Limb (tissue), 2 donors: ENCODE measurements around the gene PRMT7.

ENCODE experiments used
- DNase-seq, 2 donors: peaks; one replicate each; pipeline ENCODE4 v3.0.0-alpha.2; 2016; ENCODE audit errors: extremely low spot score in 2 of 2

PRMT7 gene

GRCh38 chr16:68362947-68363657, 52.3 kb downstream of the PRMT7 start:
- DNase-seq: no peak

DNA sequence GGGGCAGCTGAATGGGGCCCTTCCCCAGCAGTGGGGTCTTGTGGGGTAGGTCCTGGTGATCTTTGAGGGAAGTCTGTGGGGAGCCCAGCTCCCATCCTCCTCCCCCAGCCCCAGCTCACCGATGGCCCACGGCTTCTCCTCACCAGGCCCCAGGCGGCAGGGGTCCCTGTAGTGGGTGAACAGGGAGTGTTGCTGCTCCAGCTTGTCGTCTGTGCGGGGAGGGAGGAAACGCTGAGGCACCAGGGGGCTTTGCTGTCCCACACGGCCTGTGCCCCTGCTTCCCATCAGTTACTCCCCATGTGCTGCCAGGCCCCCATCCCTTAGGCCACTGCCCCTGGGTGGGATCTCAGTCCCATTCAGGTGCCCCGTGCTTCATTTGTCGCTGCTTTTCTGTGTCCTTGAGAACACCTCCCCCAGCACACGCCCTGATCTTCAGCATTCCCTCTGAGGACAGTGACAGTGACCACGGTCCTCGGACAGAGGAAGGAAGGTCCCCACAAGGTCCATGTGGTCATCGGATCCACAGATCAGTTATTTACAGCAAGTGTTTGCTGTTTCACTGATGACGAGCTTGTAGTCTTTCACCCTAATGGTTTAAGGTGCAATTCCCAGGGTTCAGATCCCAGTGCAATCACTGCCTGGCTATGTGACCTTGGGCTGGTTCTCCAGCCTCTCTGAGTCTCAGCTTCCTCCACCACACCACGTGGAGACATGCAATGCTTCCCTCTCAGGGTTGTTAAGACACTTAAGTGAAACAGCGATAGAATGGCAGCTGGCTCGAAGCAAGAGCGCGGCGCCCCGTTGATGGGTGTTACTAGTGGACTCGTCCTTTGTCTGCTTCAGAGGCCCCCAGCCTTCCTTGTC, 53.1 kb downstream of the PRMT7 start:
- DNase-seq: no peak

DNA sequence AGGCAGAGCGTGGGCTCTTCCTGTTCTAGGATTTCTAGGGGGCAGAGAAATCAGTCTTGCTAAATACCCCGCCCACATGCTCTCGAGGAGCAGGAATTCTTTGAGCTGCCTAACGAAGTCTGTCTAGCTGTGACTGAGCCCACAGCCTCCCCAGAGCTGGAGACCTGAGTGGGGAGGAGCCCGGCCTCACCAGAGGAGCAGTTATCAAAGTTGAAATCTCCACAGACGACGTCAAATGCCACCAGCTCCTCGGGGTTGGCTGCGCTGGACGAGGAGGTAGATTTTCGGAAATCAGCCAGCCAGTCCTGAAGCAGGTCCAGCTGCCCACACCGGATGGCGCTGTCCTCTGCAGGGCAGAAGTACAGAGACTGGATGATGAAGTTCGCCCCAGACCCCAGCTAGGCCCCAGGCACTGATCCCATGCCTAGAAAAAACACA, 53.8 kb downstream of the PRMT7 start:
- DNase-seq: no peak

- no peak for DNase-seq
Measured at GRCh38 chr16:68365167-68365817, 54.5 kb downstream of the PRMT7 start.

- DNase-seq: no peak
Measured at GRCh38 chr16:68366062-68366461, 55.2 kb downstream of the PRMT7 start.

GRCh38 chr16:68367030-68367429, 56.2 kb downstream of the PRMT7 start:
- DNase-seq: peak in 1 of 2 donors; percentile 65

DNA sequence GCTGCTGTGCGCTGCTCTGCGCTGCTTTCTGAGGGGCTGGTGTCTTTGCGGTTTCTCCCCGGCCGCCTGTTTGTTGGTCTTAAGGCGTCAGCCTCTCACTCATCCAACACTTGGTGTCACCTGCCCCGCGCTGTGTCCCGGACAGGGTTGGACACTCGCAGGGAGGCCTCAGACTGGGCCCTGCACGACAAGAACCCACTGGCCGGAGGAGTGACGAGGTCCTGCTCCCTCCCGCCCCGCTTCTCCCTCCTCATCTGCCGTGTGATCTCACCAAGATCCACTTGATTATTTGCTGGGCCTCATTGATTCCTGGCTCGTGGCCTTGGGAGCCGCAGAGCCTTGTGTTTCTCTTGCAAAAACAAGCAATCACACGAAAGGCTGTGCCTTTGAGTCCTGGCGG, 56.6 kb downstream of the PRMT7 start:
- DNase-seq: no peak

GRCh38 chr16:68367891-68368290, 57.1 kb downstream of the PRMT7 start:
- DNase-seq: no peak

DNA sequence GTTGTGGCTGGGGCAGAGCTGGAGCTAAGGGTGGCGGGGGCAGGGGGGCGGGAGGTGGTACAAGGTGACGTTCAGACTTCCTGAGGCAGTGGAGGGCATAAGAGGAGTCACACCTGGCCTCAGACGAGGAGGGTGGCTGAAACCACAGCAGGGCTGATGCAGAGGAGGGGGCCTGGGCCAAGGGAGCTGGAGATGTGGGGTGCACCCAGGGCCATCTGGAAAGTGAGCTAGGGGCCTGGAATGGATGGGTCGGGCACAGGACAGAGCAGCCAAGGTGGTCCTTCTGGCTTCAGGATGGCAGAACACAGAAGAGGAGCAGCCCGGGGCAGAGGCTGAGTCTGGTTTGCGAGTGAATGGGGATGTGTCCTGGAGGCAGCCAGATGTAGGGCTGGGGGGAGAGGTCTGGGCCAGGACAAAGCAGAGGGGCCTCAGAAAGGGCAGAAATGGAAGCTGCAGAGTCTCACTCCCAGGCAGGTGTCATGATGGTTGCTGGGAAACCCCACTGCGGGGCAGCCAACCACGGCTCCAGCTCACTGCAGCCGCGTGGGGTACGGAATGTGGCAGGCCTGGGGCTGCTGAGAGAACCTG, 57.6 kb downstream of the PRMT7 start:
- no peak for DNase-seq

DNA sequence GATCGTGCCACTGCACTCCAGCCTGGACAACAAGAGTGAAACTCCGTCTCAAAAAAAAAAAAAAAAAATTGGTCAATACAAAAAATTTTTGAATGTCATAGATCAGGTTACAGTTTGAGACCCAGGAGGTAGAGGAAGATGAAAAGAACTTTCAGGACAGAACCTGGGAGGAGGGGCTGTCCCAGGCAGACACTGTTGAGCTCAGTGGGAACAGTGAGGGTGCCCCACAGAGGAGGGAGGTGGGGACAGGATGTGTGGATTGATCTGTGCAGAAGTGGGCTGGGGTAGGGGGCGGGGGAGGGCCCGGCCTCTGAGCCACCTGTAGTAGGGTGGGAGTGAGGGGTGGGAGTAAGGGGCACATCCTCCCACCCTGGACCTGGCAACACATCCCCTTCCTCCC, 58.3 kb downstream of the PRMT7 start:
- DNase-seq: no peak

DNA sequence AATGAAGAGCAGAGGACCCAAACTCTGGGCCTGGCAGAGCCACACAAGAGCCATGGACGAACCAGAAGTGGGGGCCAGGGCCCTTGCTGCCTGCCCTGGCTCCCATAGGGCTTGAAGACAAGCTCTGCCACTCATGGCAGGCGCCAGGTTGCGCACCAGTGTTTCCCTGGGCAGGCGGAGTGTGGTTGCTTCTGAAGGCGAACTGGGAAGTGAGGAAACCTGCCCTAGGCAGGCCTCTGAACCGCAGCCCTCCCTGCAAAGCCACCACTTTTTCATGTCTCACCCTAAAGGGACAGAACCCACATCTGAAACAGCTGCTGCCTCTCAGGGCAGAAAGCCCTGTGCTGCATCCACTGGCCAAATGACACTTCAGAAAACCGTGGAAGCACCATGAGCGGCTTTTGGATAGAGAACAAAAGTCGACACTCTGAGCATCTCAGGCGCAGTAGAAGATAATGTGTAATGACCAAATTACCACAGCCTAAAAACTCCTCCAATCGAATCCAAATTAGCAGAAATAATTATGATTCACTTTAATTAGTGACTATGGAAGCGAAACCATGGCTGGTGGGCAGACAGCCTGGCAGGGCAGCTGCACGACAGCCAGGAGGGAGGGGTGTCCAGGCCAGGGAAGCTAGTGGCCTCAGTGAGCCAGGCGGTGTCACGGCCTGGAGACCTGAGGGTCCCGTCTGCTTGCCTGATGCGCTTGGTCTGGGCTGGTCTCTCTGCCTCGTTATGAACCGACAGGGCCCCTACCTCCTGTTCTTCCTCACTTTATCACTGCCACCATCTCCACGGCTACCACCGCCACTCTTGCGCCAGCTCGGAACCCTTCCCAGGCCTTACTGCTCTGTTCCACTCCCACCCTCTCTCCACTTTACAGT, 59.1 kb downstream of the PRMT7 start:
- no peak for DNase-seq

DNA sequence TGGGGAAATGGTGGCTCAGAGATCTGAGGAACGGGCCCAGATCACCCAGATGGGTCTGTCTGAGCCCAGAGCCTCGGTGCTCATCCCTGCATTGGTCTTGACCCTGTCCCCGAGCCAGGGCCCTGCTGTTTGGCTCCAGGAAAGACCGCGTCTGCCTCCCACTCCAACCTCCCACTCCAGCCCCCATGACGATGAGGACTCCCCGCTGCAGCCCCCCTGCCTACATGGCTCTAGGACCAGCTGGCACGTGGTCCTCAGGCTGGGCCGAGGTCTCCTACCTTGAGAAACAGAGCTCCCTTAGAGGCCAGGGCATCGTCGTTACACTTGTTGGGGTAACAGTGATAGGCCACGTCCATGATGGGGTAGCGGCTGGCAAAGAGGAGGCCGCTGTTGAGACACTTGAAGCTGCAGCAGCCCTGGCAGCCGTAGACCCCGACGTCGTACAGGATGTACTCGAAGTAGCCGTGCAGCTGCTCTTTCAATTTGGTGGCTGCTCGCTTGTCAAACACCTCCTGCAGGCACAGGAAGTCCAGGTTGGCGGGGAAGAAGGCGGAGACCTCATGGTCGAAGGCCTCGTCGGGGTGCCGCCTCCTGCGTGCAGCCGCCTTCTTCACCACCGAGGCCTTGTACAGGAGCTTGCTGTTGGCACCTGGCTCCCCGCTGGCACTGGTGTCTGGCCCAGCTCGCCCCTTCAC, 59.9 kb downstream of the PRMT7 start:
- DNase-seq: no peak

DNA sequence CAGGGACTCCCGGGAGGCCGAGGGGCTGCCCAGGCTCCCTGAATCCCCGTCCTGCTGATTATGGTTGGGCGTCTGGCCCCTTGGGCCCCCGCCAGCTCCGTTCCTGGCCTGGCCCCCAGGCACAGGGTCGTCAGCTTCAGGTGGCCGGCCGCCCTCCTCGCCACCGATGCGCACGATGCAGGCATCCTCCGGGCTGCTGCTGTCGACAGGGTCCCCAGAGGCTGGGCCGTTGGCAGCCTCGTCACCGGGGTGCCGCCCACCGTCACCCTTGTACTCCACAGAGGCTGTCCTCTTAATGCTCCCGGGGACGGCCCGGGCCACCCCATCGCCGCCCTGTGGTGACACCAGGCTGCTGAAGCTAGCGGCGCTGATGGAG, 60.4 kb downstream of the PRMT7 start:
- DNase-seq: no peak

GRCh38 chr16:68371706-68372380, 61.0 kb downstream of the PRMT7 start:
- DNase-seq: no peak

DNA sequence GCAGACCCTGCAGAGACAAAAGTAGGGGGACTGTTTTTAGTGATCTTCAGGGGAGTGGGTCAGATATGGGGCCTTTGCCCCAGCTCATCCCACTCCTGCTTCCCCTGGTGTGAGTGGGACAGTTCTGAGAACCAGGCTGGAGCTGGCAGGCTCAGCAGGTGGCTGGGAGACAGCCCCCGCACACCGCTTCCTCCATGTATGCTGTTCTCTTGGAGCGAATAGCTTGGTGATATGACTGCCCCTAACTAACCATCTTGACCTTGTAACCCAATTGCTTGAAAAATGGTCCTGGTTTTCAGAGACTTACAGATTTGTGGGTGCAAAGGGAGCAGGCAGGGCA, 61.5 kb downstream of the PRMT7 start:
- no peak for DNase-seq

DNA sequence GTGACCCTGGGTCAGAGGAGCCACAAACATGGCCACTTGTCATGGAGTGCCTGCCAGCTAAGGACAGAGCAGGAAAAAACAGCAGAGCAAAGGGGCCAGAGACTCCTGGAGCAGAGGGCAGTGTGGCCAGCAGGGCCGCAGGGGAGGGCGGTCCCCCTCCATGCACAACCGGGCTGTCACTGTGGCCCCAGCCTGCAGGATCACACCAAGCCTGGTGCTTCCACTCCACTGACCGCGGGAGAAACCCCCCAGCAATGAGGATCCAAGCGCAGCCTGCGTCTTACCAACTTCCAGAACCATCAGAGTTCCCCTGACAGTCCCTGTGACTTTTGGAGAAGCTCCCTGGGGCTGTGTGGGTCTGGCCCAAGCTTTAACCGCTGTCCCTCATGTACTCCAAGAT, 62.0 kb downstream of the PRMT7 start:
- DNase-seq: no peak

DNA sequence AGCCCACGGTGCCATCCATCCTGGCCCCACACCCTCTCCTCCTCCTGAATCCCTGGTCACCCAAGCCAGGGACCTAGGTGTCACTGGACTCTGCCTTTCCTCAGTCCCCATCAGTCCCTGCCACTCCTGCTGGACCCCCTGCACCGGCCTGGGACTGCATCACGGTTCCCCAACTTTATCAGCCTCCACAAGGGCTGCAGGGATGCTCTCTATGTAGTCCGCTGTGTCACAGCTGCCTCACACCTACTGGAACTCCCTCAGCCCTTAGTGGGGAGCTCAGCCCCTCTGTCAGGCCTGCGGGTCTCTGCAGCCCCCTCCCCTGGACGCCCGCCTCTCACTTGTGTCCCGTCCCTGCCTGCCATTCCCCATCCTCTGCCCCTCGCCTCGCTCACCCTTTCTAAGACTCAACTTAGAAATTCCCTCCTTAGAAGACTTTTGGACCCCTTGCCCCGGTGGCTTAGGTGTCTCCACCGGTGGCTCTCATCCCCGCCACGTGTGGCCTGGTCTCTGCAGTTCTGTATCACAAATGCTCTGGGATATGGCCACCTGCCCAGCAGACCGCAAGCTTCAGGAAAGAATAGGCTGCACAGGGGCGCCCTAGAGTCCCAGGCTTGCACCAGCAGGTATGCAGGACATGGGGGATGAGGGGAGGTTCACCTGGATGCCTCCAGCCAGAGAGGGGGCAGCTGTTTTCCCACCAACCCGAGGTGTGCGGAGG, 62.9 kb downstream of the PRMT7 start:
- no peak for DNase-seq

- no peak for DNase-seq
Measured at GRCh38 chr16:68374246-68374805, 63.5 kb downstream of the PRMT7 start.
